Right lobe of liver (tissue), 6 donors: ENCODE data around the gene DPT. TPM values are rescaled to one million over a fixed set of nuclear protein-coding genes. Genes with fewer than 3 reads are reported as not detected.

Experiments used
- ATAC-seq, 4 donors: fragments of 200-7000 bp; cut with Tn5 transposase; one replicate each; pipeline ENCODE4 v1.9.1; 2020; ENCODE audit warnings: mild to moderate bottlenecking in 4 of 4, moderate library complexity in 4 of 4
- DNase-seq, 3 donors: peaks; one replicate each; pipeline ENCODE4 v3.0.0-alpha.2; 2020
- H3K27ac ChIP-seq, 3 donors: fragments of 200-600 bp; one replicate each; pipeline ENCODE4 v1.8.0; 2022
- H3K27me3 ChIP-seq, 2 donors: fragments of 200-600 bp; one replicate each; pipeline ENCODE4 v1.8.0; 2022
- H3K36me3 ChIP-seq, 4 donors: fragments of 200-600 bp; sonication (generic) in 1 of 4; one replicate each; pipeline versions ENCODE4 v1.5.1 to v1.8.0; 2017 to 2022; ENCODE audit warnings: control low read depth in 1 of 4
- H3K4me1 ChIP-seq, 4 donors: fragments of 200-600 bp; sonication (generic) in 1 of 4; one replicate each; pipeline versions ENCODE4 v1.5.1 to v1.8.0; 2017 to 2022; ENCODE audit warnings: control low read depth in 1 of 4
- H3K4me3 ChIP-seq, 3 donors: fragments of 200-600 bp; one replicate each; pipeline ENCODE4 v1.8.0; 2022
- H3K9me3 ChIP-seq, 4 donors: fragments of 200-600 bp; sonication (generic) in 1 of 4; one replicate each; pipeline versions ENCODE4 v1.5.1 to v1.8.0; 2017 to 2022; ENCODE audit warnings: control low read depth in 1 of 4
- CTCF ChIP-seq, 4 donors: fragments of 200-600 bp in 3 of 4; fragments of 450-650 bp in 1 of 4; IDR thresholded peaks; one replicate each; pipeline versions ENCODE4 v1.5.1 to v1.8.0; 2016 to 2022; ENCODE audit warnings: antibody characterized with exemption in 4 of 4, mild to moderate bottlenecking in 2 of 4
- POLR2A ChIP-seq: fragments of 450-650 bp; IDR thresholded peaks from one replicate; pipeline ENCODE4 v1.6.1; 2017; ENCODE audit warnings: antibody characterized with exemption, mild to moderate bottlenecking
- WGBS: methylation state at CpG from one replicate; pipeline ENCODE4 v1.1.6; 2018; ENCODE audit warnings: low coverage, low lambda C conversion rate; ENCODE audit not compliant: insufficient coverage; ENCODE audit errors: missing lambda C conversion rate; 5-methylcytosine and 5-hydroxymethylcytosine counted together
- intact Hi-C, 2 donors: fragments of 100-400 bp; cut with DNase I; formaldehyde crosslinking; loops; one replicate each; pipeline versions ENCODE4 v1.11.2 to v1.14.1; 2022
- total RNA-seq, 6 experiments: library from RNA; depleted of rRNA in 2 of 6; stranded (reverse); fragments of >200 nt in 2 of 6; fragmentation: NEBNext Ultra II Directional in 3 of 6; extraction: Animal tissue kit (Norgen Biotek cat#: 25700) in 3 of 6; gene quantifications; one replicate each; pipeline versions ENCODE4 v1.1.0 to v1.2.4, GENCODE V29; 2016 to 2023
- donor health status: DM: no; HTN: yes; CAD: no.
- donor health status: DM: no; HTN: no; CAD: no.
- donor health status: DM: no; HTN: no; CAD: no.
- donor health status: DM: no; HTN: yes; CAD: no.
- donor health status: DM: no; HTN: yes; CAD: no.

Gene DPT
- total RNA-seq, 6 experiments from 2014 or later, result 0.88 to 3.0 (median 1.9) TPM

GRCh38 chr1:168729405-168729802, 398 bp upstream of the DPT start:
- Histone ChIP-seq H3K27me3 (no peaks in the 10 kb centered on the region), H3K4me3 (no peak overlapping the region), H3K4me1 (peaks cover 0 to 8% (median 0%) of the 10 kb centered on the region in 4 donors), H3K27ac (no peak overlapping the region), H3K36me3 (no peaks in the 10 kb centered on the region), H3K9me3 (no peaks in the 10 kb centered on the region)
- intact Hi-C loops, result no loop called here
- ATAC-seq, result no peak
- 87% methylated on average over 5 of the region's 5 CpGs for WGBS
- no peak for TF ChIP-seq POLR2A
- no peak for DNase-seq

- Histone ChIP-seq H3K9me3 (no peaks in the 10 kb centered on the region), H3K4me3 (no peak overlapping the region), H3K4me1 (no peaks in the 10 kb centered on the region), H3K36me3 (no peaks in the 10 kb centered on the region), H3K27ac (no peak overlapping the region), H3K27me3 (no peaks in the 10 kb centered on the region)
- DNase-seq, result no peak
- WGBS, result no CpG with 5 or more reads among the region's 2 CpGs
- TF ChIP-seq POLR2A, result no peak
- no peak for TF ChIP-seq CTCF (IDR thresholded peaks at IDR 0.05)
- ATAC-seq, result peak in 1 of 4 donors; percentile 18
- intact Hi-C loops, result no loop called here
Observed at GRCh38 chr1:168726719-168727118, 2.3 kb downstream of the DPT start.

- no peaks in the 10 kb centered on the region for H3K27me3 ChIP-seq
- intact Hi-C loops, result no loop called here
- no peaks in the 10 kb centered on the region for H3K36me3 ChIP-seq
- TF ChIP-seq POLR2A (no peak), CTCF (IDR thresholded peaks at IDR 0.05) (no peak)
- no peak overlapping the region for H3K4me3 ChIP-seq
- H3K27ac ChIP-seq, result no peak overlapping the region
- DNase-seq (no peak), ATAC-seq (no peak)
- no peaks in the 10 kb centered on the region for H3K4me1 ChIP-seq
- H3K9me3 ChIP-seq, result no peaks in the 10 kb centered on the region
- 14% methylated on average over 1 of the region's 3 CpGs for WGBS
Observed at GRCh38 chr1:168726281-168726680, 2.7 kb downstream of the DPT start.

- 64% methylated on average over 4 of the region's 4 CpGs for WGBS
- Histone ChIP-seq H3K27me3 (no peaks in the 10 kb centered on the region), H3K9me3 (no peaks in the 10 kb centered on the region), H3K4me1 (no peaks in the 10 kb centered on the region), H3K36me3 (no peaks in the 10 kb centered on the region), H3K4me3 (no peak overlapping the region), H3K27ac (no peak overlapping the region)
- no peak for DNase-seq
- ATAC-seq, result no peak
- TF ChIP-seq CTCF (IDR thresholded peaks at IDR 0.05) (no peak), POLR2A (no peak)
- intact Hi-C loops, result no loop called here
Observed at GRCh38 chr1:168725831-168726230, 3.2 kb downstream of the DPT start.

GRCh38 chr1:168725060-168725459, 3.9 kb downstream of the DPT start:
- WGBS, result 93% methylated on average over 2 of the region's 2 CpGs
- TF ChIP-seq CTCF (IDR thresholded peaks at IDR 0.05) (no peak), POLR2A (no peak)
- no peaks in the 10 kb centered on the region for H3K9me3 ChIP-seq
- no peaks in the 10 kb centered on the region for H3K4me1 ChIP-seq
- no peak overlapping the region for H3K4me3 ChIP-seq
- ATAC-seq, result no peak
- no peaks in the 10 kb centered on the region for H3K36me3 ChIP-seq
- intact Hi-C loops, result no loop called here
- H3K27ac ChIP-seq, result no peak overlapping the region
- DNase-seq, result no peak
- H3K27me3 ChIP-seq, result no peaks in the 10 kb centered on the region
